Ovary (tissue), 3 donors: Measurements from ENCODE around the gene LOXL1.

Experiments used
- EP300 ChIP-seq: sonication (generic); formaldehyde crosslinking; IDR thresholded peaks from one replicate; pipeline ENCODE4 v1.6.1; 2017; ENCODE audit warnings: antibody characterized with exemption
- POLR2A ChIP-seq: fragments of 450-650 bp; IDR thresholded peaks from one replicate; pipeline ENCODE4 v1.6.1; 2017; ENCODE audit warnings: antibody characterized with exemption, mild to moderate bottlenecking, moderate library complexity
- TF ChIP-seq, protein P1 (sequence below), 3 donors: fragments of 450-650 bp in 2 of 3; fragments of 200-600 bp in 1 of 3; IDR thresholded peaks; one replicate each; pipeline versions ENCODE4 v1.5.1 to v1.8.0; 2016 to 2022; ENCODE audit warnings: antibody characterized with exemption in 3 of 3, mild to moderate bottlenecking in 1 of 3
- donor health status: DM: no; HTN: no; CAD: no.

DNA sequence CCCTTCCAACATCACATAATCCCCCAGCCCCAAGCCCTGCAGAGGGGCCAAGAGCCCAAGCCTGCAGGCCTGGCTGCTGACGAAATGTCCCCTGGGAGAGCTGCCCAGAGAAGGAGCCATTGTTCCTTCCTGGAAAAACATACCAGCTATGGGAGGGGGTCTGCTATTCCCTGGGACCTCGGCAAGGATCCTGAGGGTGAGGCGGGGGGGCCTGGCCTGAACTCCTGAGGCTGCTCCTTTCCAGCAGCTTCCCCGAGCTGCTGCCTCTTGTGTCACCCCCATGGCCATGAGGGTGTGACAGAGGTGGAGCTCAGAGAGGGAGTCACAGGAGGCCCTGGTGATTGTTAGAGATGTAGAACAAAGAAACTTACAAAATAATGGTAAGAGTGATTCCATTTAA lies 12.9 kb downstream of the LOXL1 start:
- TF ChIP-seq, protein P1, sequence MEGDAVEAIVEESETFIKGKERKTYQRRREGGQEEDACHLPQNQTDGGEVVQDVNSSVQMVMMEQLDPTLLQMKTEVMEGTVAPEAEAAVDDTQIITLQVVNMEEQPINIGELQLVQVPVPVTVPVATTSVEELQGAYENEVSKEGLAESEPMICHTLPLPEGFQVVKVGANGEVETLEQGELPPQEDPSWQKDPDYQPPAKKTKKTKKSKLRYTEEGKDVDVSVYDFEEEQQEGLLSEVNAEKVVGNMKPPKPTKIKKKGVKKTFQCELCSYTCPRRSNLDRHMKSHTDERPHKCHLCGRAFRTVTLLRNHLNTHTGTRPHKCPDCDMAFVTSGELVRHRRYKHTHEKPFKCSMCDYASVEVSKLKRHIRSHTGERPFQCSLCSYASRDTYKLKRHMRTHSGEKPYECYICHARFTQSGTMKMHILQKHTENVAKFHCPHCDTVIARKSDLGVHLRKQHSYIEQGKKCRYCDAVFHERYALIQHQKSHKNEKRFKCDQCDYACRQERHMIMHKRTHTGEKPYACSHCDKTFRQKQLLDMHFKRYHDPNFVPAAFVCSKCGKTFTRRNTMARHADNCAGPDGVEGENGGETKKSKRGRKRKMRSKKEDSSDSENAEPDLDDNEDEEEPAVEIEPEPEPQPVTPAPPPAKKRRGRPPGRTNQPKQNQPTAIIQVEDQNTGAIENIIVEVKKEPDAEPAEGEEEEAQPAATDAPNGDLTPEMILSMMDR (IDR thresholded peaks at IDR 0.05): no peak
- TF ChIP-seq EP300 (no peak), POLR2A (no peak)
